HEK293 (cell line): ENCODE data around the gene USP37.

Source experiments
- CTCF ChIA-PET: fragments of 350-600 bp; formaldehyde crosslinking; extraction: SDS; loops from one replicate; lab custom pipeline; 2021; ENCODE audit warnings: antibody characterized with exemption; lab: Yijun Ruan, JAX
- POLR2A ChIA-PET: fragments of 300-600 bp; formaldehyde crosslinking; extraction: SDS; loops from one replicate; lab custom pipeline; 2020; ENCODE audit warnings: antibody characterized with exemption, inconsistent platforms; lab: Yijun Ruan, JAX
- H3K27ac ChIP-seq: fragments of 200-500 bp; sonication (Bioruptor generic); 2 replicates; pipeline ENCODE4 v1.5.1; 2014; ENCODE audit warnings: low read depth, low read length, control low read depth, inconsistent platforms; ENCODE audit errors: extremely low read depth
- H3K36me3 ChIP-seq, 2 experiments: fragments of 200-500 bp in 1 of 2; sonication (Bioruptor generic) in 1 of 2; 1 replicate in 1 of 2; 2 replicates in 1 of 2; pipeline ENCODE4 v1.5.1; 2014 to 2017; ENCODE audit warnings: inconsistent platforms in 2 of 2, low read length in 2 of 2; ENCODE audit not compliant: control insufficient read depth in 2 of 2, insufficient read depth in 1 of 2
- H3K4me1 ChIP-seq: fragments of 200-500 bp; sonication (Bioruptor generic); 2 replicates; pipeline ENCODE4 v1.5.1; 2014; ENCODE audit warnings: mild to moderate bottlenecking, low read length, inconsistent platforms; ENCODE audit not compliant: control insufficient read depth, insufficient read depth
- H3K4me3 ChIP-seq: 2 replicates; pipeline ENCODE4 v1.5.1; 2011; ENCODE audit warnings: low read depth, mild to moderate bottlenecking, control low read depth, low read length, moderate library complexity
- H3K9me3 ChIP-seq: fragments of 200-500 bp; sonication (Bioruptor generic); 2 replicates; pipeline ENCODE4 v1.5.1; 2014; ENCODE audit warnings: low read depth, low read length, inconsistent platforms; ENCODE audit not compliant: control insufficient read depth, insufficient read depth
- SP2 ChIP-seq: fragments of 450-650 bp; formaldehyde crosslinking; IDR thresholded peaks from 2 replicates; pipeline ENCODE4 v1.5.1; 2016; ENCODE audit warnings: missing biosample characterization, missing genetic modification characterization
- TSHZ1 ChIP-seq: fragments of 450-650 bp; formaldehyde crosslinking; IDR thresholded peaks from 2 replicates; pipeline ENCODE4 v1.5.1; 2016; ENCODE audit warnings: missing biosample characterization, missing genetic modification characterization, borderline replicate concordance
- ZBTB10 ChIP-seq: fragments of 450-650 bp; formaldehyde crosslinking; IDR thresholded peaks from 2 replicates; pipeline ENCODE4 v1.5.1; 2016; ENCODE audit warnings: missing biosample characterization, missing genetic modification characterization
- ZBTB26 ChIP-seq: fragments of 450-650 bp; formaldehyde crosslinking; optimal IDR thresholded peaks from 2 replicates; pipeline ENCODE3; 2016; ENCODE audit warnings: missing biosample characterization, mild to moderate bottlenecking, missing genetic modification characterization
- ZBTB49 ChIP-seq: fragments of 450-650 bp; formaldehyde crosslinking; IDR thresholded peaks from 2 replicates; pipeline ENCODE4 v1.5.1; 2016; ENCODE audit warnings: missing biosample characterization, missing genetic modification characterization, low read depth
- ZNF16 ChIP-seq: fragments of 450-650 bp; formaldehyde crosslinking; IDR thresholded peaks from 2 replicates; pipeline ENCODE4 v1.5.1; 2016; ENCODE audit warnings: low read depth, missing biosample characterization, missing genetic modification characterization
- ZNF214 ChIP-seq: fragments of 450-650 bp; formaldehyde crosslinking; IDR thresholded peaks from 2 replicates; pipeline ENCODE4 v1.5.1; 2017; ENCODE audit warnings: missing biosample characterization, mild to moderate bottlenecking, missing genetic modification characterization, borderline replicate concordance
- ZNF324 ChIP-seq: fragments of 450-650 bp; formaldehyde crosslinking; IDR thresholded peaks from 2 replicates; pipeline ENCODE4 v1.5.1; 2016; ENCODE audit warnings: missing biosample characterization, missing genetic modification characterization
- ZNF404 ChIP-seq: fragments of 450-650 bp; formaldehyde crosslinking; IDR thresholded peaks from 2 replicates; pipeline ENCODE4 v1.5.1; 2017; ENCODE audit warnings: missing biosample characterization, missing genetic modification characterization
- ZNF704 ChIP-seq: fragments of 450-650 bp; formaldehyde crosslinking; IDR thresholded peaks from 2 replicates; pipeline ENCODE4 v1.5.1; 2016; ENCODE audit warnings: missing biosample characterization, missing genetic modification characterization
- TF ChIP-seq, protein P1 (sequence below): fragments of 450-650 bp; formaldehyde crosslinking; IDR thresholded peaks from 2 replicates; pipeline ENCODE4 v1.5.1; 2016; ENCODE audit warnings: missing biosample characterization, missing genetic modification characterization

USP37 gene

DNA sequence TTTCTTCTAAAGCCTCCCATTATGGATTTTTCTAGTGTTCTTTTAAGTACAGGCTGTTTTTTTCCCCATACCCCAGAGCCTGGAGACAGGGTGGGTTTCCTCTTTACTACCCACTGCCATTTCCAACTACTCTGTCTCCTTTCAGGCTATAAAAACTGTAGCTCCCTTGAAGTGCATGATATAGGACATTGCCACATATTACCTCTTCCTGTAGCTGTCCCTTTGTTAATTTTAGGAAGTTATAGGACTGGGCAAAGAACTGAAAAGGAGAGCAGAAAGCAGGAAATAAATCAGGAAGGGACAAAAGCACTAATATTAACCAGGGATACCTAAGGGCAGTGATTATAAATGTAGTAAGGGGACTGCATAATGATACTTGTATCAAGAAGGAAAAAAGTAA is 95.2 kb downstream of the USP37 start:
- no peak overlapping the region for H3K4me3 ChIP-seq
- TF ChIP-seq ZBTB26 (tag by site-specific recombination): no peak
- no peak for TF ChIP-seq ZNF704 (tag by site-specific recombination)
- TF ChIP-seq TSHZ1 (tag by site-specific recombination): no peak
- no peak for TF ChIP-seq ZNF214 (tag by site-specific recombination)
- CTCF ChIA-PET: no interaction called here
- POLR2A ChIA-PET: interaction anchor here (0.6 kb wide), 1 partner anchor 187 kb away, joined by 3 read pairs; the partner anchor contains the start of genes BCS1L and ZNF142
- H3K36me3 ChIP-seq: peaks cover 36 to 80% of the 10 kb centered on the region in 2 experiments
- no peaks in the 10 kb centered on the region for H3K4me1 ChIP-seq
- H3K27ac ChIP-seq: no peak overlapping the region
- no peaks in the 10 kb centered on the region for H3K9me3 ChIP-seq

DNA sequence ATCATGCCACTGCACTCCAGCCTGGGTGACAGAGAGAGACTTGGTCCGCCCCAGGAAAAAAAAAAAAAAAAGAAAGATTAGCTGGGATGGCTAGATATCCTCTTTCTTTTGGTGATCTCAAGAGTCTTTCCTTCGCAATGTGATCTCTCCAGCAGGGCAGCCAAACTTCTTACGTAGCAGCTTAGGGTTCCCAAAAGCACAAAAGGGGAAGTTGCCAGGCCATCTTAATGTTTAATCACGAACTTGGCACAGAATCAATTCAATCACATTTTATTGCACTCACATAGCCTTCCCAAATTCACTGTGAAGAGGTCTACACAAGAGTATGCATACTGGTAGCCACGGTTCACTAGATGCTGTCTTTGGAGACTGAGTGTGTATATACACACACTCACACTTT is 96.2 kb downstream of the USP37 start:
- POLR2A ChIA-PET: no interaction called here

DNA sequence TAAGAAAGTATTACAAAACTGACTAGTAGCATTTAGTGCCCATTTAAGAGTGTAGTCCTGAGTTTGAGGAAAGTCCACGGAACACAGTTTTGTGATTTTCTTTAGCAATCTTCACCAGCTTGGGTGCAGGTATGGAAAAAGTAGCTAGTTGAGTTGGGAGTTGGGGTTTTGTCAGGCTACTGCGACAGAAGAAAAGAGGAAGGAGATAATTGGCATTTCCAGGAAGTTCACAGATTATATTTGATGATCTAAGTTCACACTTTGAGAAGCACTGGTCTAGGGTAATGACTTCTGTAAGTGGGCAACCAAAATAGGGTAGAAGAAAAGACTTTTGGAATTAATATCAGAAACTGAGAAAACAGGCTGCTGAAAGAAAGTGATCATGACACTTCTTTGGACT is 97.1 kb downstream of the USP37 start:
- H3K9me3 ChIP-seq: no peaks in the 10 kb centered on the region
- H3K36me3 ChIP-seq: peaks cover 36 to 69% of the 10 kb centered on the region in 2 experiments
- no peaks in the 10 kb centered on the region for H3K4me1 ChIP-seq
- H3K27ac ChIP-seq: no peak overlapping the region
- TF ChIP-seq ZNF16: no peak
- no peak for TF ChIP-seq ZBTB49
- TF ChIP-seq, protein P1, sequence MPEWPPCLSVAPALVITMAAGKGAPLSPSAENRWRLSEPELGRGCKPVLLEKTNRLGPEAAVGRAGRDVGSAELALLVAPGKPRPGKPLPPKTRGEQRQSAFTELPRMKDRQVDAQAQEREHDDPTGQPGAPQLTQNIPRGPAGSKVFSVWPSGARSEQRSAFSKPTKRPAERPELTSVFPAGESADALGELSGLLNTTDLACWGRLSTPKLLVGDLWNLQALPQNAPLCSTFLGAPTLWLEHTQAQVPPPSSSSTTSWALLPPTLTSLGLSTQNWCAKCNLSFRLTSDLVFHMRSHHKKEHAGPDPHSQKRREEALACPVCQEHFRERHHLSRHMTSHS (tag by site-specific recombination): no peak
- no peak for TF ChIP-seq ZNF404 (tag by site-specific recombination)
- TF ChIP-seq SP2: no peak
- no peak for TF ChIP-seq ZNF324 (tag by site-specific recombination)
- POLR2A ChIA-PET: no interaction called here
- no peak overlapping the region for H3K4me3 ChIP-seq
- CTCF ChIA-PET: interaction anchor here (0.6 to 1.0 kb wide), 2 partner anchors 25 to 30 kb away, joined by 3 to 5 read pairs; no protein-coding TSS in a partner anchor

More for the DNA sequence above, 96.2 kb downstream of the USP37 start:
- Histone ChIP-seq H3K4me1 (no peaks in the 10 kb centered on the region), H3K27ac (no peak overlapping the region), H3K36me3 (peaks cover 36 to 74% of the 10 kb centered on the region in 2 experiments), H3K9me3 (no peaks in the 10 kb centered on the region), H3K4me3 (no peak overlapping the region)
- TF ChIP-seq ZBTB10 (tag by site-specific recombination): no peak
- CTCF ChIA-PET: interaction anchor here (0.5 to 0.6 kb wide), 2 partner anchors 22 to 40 kb away, joined by 3 read pairs; no protein-coding TSS in a partner anchor
